ENCODE data around the gene KY.

DNA sequence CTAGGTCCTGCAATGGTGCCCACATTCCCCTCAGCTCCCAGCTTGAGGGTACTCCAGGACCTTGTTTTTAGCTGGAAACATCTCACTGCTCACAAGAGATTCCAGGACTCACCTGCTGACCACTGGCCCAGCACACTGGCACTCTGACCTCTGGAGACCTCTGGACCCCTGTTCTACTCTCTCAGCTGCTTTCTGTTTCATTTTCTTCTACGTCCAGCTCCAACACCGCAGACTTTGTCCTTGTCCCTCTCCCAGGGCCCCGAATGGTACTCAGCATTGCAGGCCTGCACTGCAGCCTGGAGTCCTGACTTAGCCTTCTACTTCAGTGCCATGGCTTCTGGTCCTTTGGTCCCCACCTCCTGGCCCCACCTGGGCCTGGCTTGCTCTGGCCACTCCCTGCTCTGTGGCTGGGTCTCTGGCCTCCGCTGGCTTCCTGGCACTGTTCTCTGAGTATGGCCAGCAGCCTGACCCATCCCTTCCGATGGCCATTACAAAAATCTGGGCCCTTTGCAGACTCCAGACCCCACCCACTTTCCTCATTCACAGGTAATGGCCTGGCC lies 27.9 kb downstream of the KY start:
- TF ChIP-seq, protein P1, sequence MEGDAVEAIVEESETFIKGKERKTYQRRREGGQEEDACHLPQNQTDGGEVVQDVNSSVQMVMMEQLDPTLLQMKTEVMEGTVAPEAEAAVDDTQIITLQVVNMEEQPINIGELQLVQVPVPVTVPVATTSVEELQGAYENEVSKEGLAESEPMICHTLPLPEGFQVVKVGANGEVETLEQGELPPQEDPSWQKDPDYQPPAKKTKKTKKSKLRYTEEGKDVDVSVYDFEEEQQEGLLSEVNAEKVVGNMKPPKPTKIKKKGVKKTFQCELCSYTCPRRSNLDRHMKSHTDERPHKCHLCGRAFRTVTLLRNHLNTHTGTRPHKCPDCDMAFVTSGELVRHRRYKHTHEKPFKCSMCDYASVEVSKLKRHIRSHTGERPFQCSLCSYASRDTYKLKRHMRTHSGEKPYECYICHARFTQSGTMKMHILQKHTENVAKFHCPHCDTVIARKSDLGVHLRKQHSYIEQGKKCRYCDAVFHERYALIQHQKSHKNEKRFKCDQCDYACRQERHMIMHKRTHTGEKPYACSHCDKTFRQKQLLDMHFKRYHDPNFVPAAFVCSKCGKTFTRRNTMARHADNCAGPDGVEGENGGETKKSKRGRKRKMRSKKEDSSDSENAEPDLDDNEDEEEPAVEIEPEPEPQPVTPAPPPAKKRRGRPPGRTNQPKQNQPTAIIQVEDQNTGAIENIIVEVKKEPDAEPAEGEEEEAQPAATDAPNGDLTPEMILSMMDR (conservative IDR thresholded peaks at IDR 0.05 in 1 of 2, IDR thresholded peaks at IDR 0.05 in 1 of 2; ENCODE audit: extremely low read depth in 1 of 2, insufficient read depth in 1 of 2, low read depth in 1 of 2, low read length in 2 of 2) = no peak
- TF ChIP-seq EZH2 (IDR thresholded peaks at IDR 0.05; ENCODE audit: borderline replicate concordance, low read length) = no peak
